DND-41 (cell line): ENCODE data around the gene KSR2.

ENCODE experiments used
- ATAC-seq: fragments of 200-7000 bp; cut with Tn5 transposase; 3 replicates; pipeline ENCODE4 v1.9.1; 2021; ENCODE audit warnings: low read depth; ENCODE audit not compliant: insufficient read depth
- DNase-seq: peaks from one replicate; pipeline ENCODE4 v3.0.0-alpha.2; 2020
- H2AFZ ChIP-seq: 2 replicates; pipeline ENCODE4 v1.6.0; 2012; ENCODE audit warnings: low read depth, low read length
- H3K27ac ChIP-seq: 2 replicates; pipeline ENCODE4 v1.5.1; 2012; ENCODE audit warnings: low read length, inconsistent platforms
- H3K27me3 ChIP-seq: fragments of 200-600 bp; sonication (generic); 2 replicates; pipeline ENCODE4 v1.6.0; 2012; ENCODE audit warnings: low read length, mild to moderate bottlenecking, inconsistent platforms; ENCODE audit not compliant: insufficient read depth, poor library complexity
- H3K36me3 ChIP-seq: 2 replicates; pipeline ENCODE4 v1.5.1; 2012; ENCODE audit warnings: low read length, inconsistent platforms; ENCODE audit not compliant: insufficient read depth
- H3K4me1 ChIP-seq: 2 replicates; pipeline ENCODE4 v1.5.1; 2012; ENCODE audit warnings: mild to moderate bottlenecking, low read length; ENCODE audit not compliant: insufficient read depth
- H3K4me2 ChIP-seq: 2 replicates; pipeline ENCODE4 v1.6.0; 2012; ENCODE audit warnings: mild to moderate bottlenecking, moderate library complexity, low read length, inconsistent platforms; ENCODE audit not compliant: insufficient read depth
- H3K4me3 ChIP-seq, 2 experiments: fragments of 200-600 bp in 1 of 2; shearing (Covaris generic) in 1 of 2; 2 replicates each; pipeline ENCODE4 v1.5.1; 2012 to 2016; ENCODE audit warnings: inconsistent platforms in 2 of 2, low read length in 2 of 2, mild to moderate bottlenecking in 2 of 2, low read depth in 1 of 2, moderate library complexity in 1 of 2
- H3K79me2 ChIP-seq: 2 replicates; pipeline ENCODE4 v1.6.0; 2012; ENCODE audit warnings: low read length, inconsistent platforms; ENCODE audit not compliant: insufficient read depth
- H3K9ac ChIP-seq: 2 replicates; pipeline ENCODE4 v1.6.0; 2012; ENCODE audit warnings: low read depth, mild to moderate bottlenecking, inconsistent platforms, low read length, moderate library complexity
- H3K9me3 ChIP-seq: 2 replicates; pipeline ENCODE4 v1.5.1; 2012; ENCODE audit warnings: low read length, moderate library complexity, mild to moderate bottlenecking, inconsistent platforms; ENCODE audit not compliant: insufficient read depth, severe bottlenecking
- H4K20me1 ChIP-seq: 2 replicates; pipeline ENCODE4 v1.6.0; 2012; ENCODE audit warnings: low read length; ENCODE audit not compliant: insufficient read depth
- EZH2 ChIP-seq: IDR thresholded peaks from 3 replicates; pipeline ENCODE4 v1.6.1; 2012; ENCODE audit warnings: borderline replicate concordance, low read depth, mild to moderate bottlenecking, moderate library complexity, low read length, inconsistent platforms; ENCODE audit not compliant: severe bottlenecking
- TF ChIP-seq, protein P1 (sequence below): IDR thresholded peaks from 2 replicates; pipeline ENCODE4 v1.5.1; 2012; ENCODE audit warnings: borderline replicate concordance, low read length, moderate library complexity, mild to moderate bottlenecking; ENCODE audit not compliant: poor library complexity, severe bottlenecking; ENCODE audit errors: extremely low read depth

Gene KSR2

GRCh38 chr12:117981267-117981666 is 12.5 kb upstream of the KSR2 start:
- H3K36me3 ChIP-seq: no peaks in the 10 kb centered on the region
- H3K9ac ChIP-seq: no peak overlapping the region
- no peak overlapping the region for H2AFZ ChIP-seq
- no peak for DNase-seq
- H3K9me3 ChIP-seq: no peaks in the 10 kb centered on the region
- H3K4me1 ChIP-seq: no peaks in the 10 kb centered on the region
- no peak for ATAC-seq
- no peak overlapping the region for H3K4me2 ChIP-seq
- no peaks in the 10 kb centered on the region for H4K20me1 ChIP-seq
- TF ChIP-seq EZH2: no peak
- TF ChIP-seq, protein P1, sequence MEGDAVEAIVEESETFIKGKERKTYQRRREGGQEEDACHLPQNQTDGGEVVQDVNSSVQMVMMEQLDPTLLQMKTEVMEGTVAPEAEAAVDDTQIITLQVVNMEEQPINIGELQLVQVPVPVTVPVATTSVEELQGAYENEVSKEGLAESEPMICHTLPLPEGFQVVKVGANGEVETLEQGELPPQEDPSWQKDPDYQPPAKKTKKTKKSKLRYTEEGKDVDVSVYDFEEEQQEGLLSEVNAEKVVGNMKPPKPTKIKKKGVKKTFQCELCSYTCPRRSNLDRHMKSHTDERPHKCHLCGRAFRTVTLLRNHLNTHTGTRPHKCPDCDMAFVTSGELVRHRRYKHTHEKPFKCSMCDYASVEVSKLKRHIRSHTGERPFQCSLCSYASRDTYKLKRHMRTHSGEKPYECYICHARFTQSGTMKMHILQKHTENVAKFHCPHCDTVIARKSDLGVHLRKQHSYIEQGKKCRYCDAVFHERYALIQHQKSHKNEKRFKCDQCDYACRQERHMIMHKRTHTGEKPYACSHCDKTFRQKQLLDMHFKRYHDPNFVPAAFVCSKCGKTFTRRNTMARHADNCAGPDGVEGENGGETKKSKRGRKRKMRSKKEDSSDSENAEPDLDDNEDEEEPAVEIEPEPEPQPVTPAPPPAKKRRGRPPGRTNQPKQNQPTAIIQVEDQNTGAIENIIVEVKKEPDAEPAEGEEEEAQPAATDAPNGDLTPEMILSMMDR: no peak
- H3K27ac ChIP-seq: no peak overlapping the region
- peaks cover 6% of the 10 kb centered on the region for H3K27me3 ChIP-seq
- H3K79me2 ChIP-seq: no peaks in the 10 kb centered on the region
- no peak overlapping the region for H3K4me3 ChIP-seq

DNA sequence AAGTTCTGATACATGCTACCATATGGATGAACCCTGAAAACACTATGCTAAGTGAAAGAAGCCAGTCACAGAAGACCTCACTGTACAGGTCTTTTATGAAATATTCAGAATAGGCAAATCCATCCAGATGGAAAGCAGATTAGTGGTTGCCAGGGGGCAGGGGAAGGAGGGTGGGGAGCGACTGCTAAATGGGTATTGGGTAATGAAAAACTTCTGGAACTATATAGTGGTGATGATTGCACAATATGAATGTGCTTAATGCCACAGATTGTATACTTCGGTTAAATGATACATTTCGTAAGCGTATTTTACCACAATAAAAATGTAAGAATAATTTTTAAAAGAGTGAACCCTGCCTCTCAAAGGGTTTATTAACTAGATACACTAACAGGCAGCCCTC is 11.8 kb upstream of the KSR2 start:
- H3K4me3 ChIP-seq: no peak overlapping the region
- H3K27me3 ChIP-seq: peaks cover 6% of the 10 kb centered on the region
- ATAC-seq (no peak), DNase-seq (no peak)
- H3K9me3 ChIP-seq: no peaks in the 10 kb centered on the region
- no peak overlapping the region for H3K4me2 ChIP-seq
- H2AFZ ChIP-seq: no peak overlapping the region
- no peaks in the 10 kb centered on the region for H3K36me3 ChIP-seq
- H3K9ac ChIP-seq: no peak overlapping the region
- TF ChIP-seq, protein P1: no peak
- TF ChIP-seq EZH2: no peak
- no peaks in the 10 kb centered on the region for H3K79me2 ChIP-seq
- no peaks in the 10 kb centered on the region for H4K20me1 ChIP-seq
- no peaks in the 10 kb centered on the region for H3K4me1 ChIP-seq
- H3K27ac ChIP-seq: no peak overlapping the region

- TF ChIP-seq, protein P1: no peak
- TF ChIP-seq EZH2: no peak
Observed at GRCh38 chr12:117977373-117977772, 8.6 kb upstream of the KSR2 start.

GRCh38 chr12:117975006-117975405 is 6.2 kb upstream of the KSR2 start:
- H3K27me3 ChIP-seq: no peaks in the 10 kb centered on the region
- no peaks in the 10 kb centered on the region for H3K79me2 ChIP-seq
- H3K4me1 ChIP-seq: no peaks in the 10 kb centered on the region
- no peak overlapping the region for H3K4me2 ChIP-seq
- H3K4me3 ChIP-seq: no peak overlapping the region
- no peak overlapping the region for H3K9ac ChIP-seq
- H3K27ac ChIP-seq: no peak overlapping the region
- no peaks in the 10 kb centered on the region for H3K36me3 ChIP-seq
- no peaks in the 10 kb centered on the region for H4K20me1 ChIP-seq
- TF ChIP-seq EZH2: no peak
- TF ChIP-seq, protein P1: no peak
- no peak for ATAC-seq
- H3K9me3 ChIP-seq: peaks cover 6% of the 10 kb centered on the region
- no peak overlapping the region for H2AFZ ChIP-seq
- no peak for DNase-seq

More at GRCh38 chr12:117977373-117977772, 8.6 kb upstream of the KSR2 start:
- ATAC-seq (no peak), DNase-seq (no peak)
- H3K4me2 ChIP-seq: no peak overlapping the region
- no peak overlapping the region for H3K4me3 ChIP-seq
- no peak overlapping the region for H3K27ac ChIP-seq
- H3K4me1 ChIP-seq: no peaks in the 10 kb centered on the region
- H3K79me2 ChIP-seq: no peaks in the 10 kb centered on the region
- no peaks in the 10 kb centered on the region for H3K9me3 ChIP-seq
- no peaks in the 10 kb centered on the region for H3K27me3 ChIP-seq
- no peaks in the 10 kb centered on the region for H4K20me1 ChIP-seq
- no peaks in the 10 kb centered on the region for H3K36me3 ChIP-seq
- H2AFZ ChIP-seq: no peak overlapping the region
- no peak overlapping the region for H3K9ac ChIP-seq
